MCF 10A (cell line): ENCODE measurements around the gene ZNF148. TPM values are rescaled to one million over a fixed set of nuclear protein-coding genes. Genes with fewer than 3 reads are reported as not detected.

Experiments used
- BruUV-seq: library from RNA; stranded (reverse); fragments of 400-500 nt; replicated peaks from 2 replicates; lab custom pipeline; 2021; lab: Mats Ljungman, UMichigan
- CTCF ChIA-PET: fragments of 300-600 bp; sonication (Branson Sonifier 250); formaldehyde crosslinking; extraction: SDS; loops from one replicate; lab custom pipeline; 2021; ENCODE audit warnings: antibody characterized with exemption, inconsistent platforms; lab: Yijun Ruan, JAX
- POLR2A ChIA-PET: fragments of 300-600, 350-650 bp; sonication (Branson Sonifier 250); formaldehyde crosslinking; extraction: SDS; loops from one replicate; lab custom pipeline; 2020; ENCODE audit warnings: antibody characterized with exemption, inconsistent platforms; lab: Yijun Ruan, JAX
- DNase-seq: peaks from one replicate; pipeline ENCODE4 v3.0.0-alpha.2; 2018; ENCODE audit not compliant: unreplicated experiment
- H3K27ac Mint-ChIP-seq: one replicate; pipeline ENCODE4 v1.8.0; 2022; ENCODE audit warnings: mild to moderate bottlenecking, low read depth, mixed read lengths; ENCODE audit not compliant: unreplicated experiment
- H3K27me3 Mint-ChIP-seq: one replicate; pipeline ENCODE4 v1.8.0; 2022; ENCODE audit warnings: mixed read lengths; ENCODE audit not compliant: insufficient read depth, unreplicated experiment
- H3K36me3 Mint-ChIP-seq: one replicate; pipeline ENCODE4 v1.8.0; 2022; ENCODE audit warnings: mild to moderate bottlenecking, moderate library complexity, mixed read lengths; ENCODE audit not compliant: insufficient read depth, unreplicated experiment
- H3K4me1 Mint-ChIP-seq: one replicate; pipeline ENCODE4 v1.8.0; 2022; ENCODE audit warnings: mixed read lengths; ENCODE audit not compliant: insufficient read depth, unreplicated experiment
- H3K4me3 Mint-ChIP-seq: one replicate; pipeline ENCODE4 v1.8.0; 2022; ENCODE audit warnings: mild to moderate bottlenecking, moderate library complexity, mixed read lengths; ENCODE audit not compliant: unreplicated experiment
- H3K9me3 Mint-ChIP-seq: one replicate; pipeline ENCODE4 v1.8.0; 2022; ENCODE audit warnings: mixed read lengths; ENCODE audit not compliant: unreplicated experiment
- CTCF ChIP-seq: fragments of 200-600 bp; IDR thresholded peaks from one replicate; pipeline ENCODE4 v1.8.0; 2022; ENCODE audit warnings: antibody characterized with exemption, mild to moderate bottlenecking; ENCODE audit not compliant: unreplicated experiment
- intact Hi-C: fragments of 100-400 bp; cut with micrococcal nuclease; formaldehyde crosslinking; loops from 2 replicates; pipeline ENCODE4 v1.14.1; 2022
- total RNA-seq: library from RNA; stranded (reverse); gene quantifications from 2 replicates; pipeline ENCODE4 v1.2.3, GENCODE V29; 2022

The ZNF148 gene
- total RNA-seq, 1 experiment from 2014 or later: 35.2 TPM

- BruUV-seq: no TSS peak
- Mint-ChIP-seq H3K27ac (no peak overlapping the region), H3K4me1 (no peaks in the 10 kb centered on the region), H3K27me3 (no peaks in the 10 kb centered on the region), H3K9me3 (peaks cover 7% of the 10 kb centered on the region), H3K36me3 (peaks cover 33% of the 10 kb centered on the region), H3K4me3 (no peak overlapping the region)
- DNase-seq: no peak
- intact Hi-C loops: no loop called here
- ChIA-PET CTCF (interaction anchor here (0.6 kb wide), 1 partner anchor 58 kb away, joined by 5 read pairs; no protein-coding TSS in a partner anchor), POLR2A (no interaction called here)
- no peak for TF ChIP-seq CTCF
Observed at GRCh38 chr3:125256675-125257074, 118.5 kb downstream of the ZNF148 start.

GRCh38 chr3:125250973-125251372, 124.2 kb downstream of the ZNF148 start:
- POLR2A ChIA-PET: interaction anchor here (0.6 to 1.6 kb wide), 4 partner anchors 8 to 122 kb away, joined by 3 to 4 read pairs (median 4); no protein-coding TSS in a partner anchor
- no peak for TF ChIP-seq CTCF
- CTCF ChIA-PET: no interaction called here
- Mint-ChIP-seq H3K27ac (no peak overlapping the region), H3K9me3 (no peaks in the 10 kb centered on the region), H3K4me1 (no peaks in the 10 kb centered on the region), H3K27me3 (no peaks in the 10 kb centered on the region), H3K36me3 (peaks cover 17% of the 10 kb centered on the region), H3K4me3 (no peak overlapping the region)
- no TSS peak for BruUV-seq
- no peak for DNase-seq
- intact Hi-C loops: no loop called here

- H3K4me1 Mint-ChIP-seq: no peaks in the 10 kb centered on the region
- H3K4me3 Mint-ChIP-seq: no peak overlapping the region
- intact Hi-C loops: no loop called here
- peaks cover 7% of the 10 kb centered on the region for H3K36me3 Mint-ChIP-seq
- ChIA-PET POLR2A (interaction anchor here (0.6 kb wide), 1 partner anchor 12 kb away, joined by 3 read pairs; no protein-coding TSS in a partner anchor), CTCF (no interaction called here)
- no peak for TF ChIP-seq CTCF
- no peak overlapping the region for H3K27ac Mint-ChIP-seq
- BruUV-seq: no TSS peak
- no peak for DNase-seq
- no peaks in the 10 kb centered on the region for H3K27me3 Mint-ChIP-seq
- no peaks in the 10 kb centered on the region for H3K9me3 Mint-ChIP-seq
Observed at GRCh38 chr3:125246237-125246636, 128.9 kb downstream of the ZNF148 start.

GRCh38 chr3:125245521-125245920, 129.6 kb downstream of the ZNF148 start:
- H3K36me3 Mint-ChIP-seq: peaks cover 7% of the 10 kb centered on the region
- BruUV-seq: no TSS peak
- ChIA-PET CTCF (interaction anchor here (0.9 kb wide), 1 partner anchor 13 kb away, joined by 3 read pairs; no protein-coding TSS in a partner anchor), POLR2A (no interaction called here)
- no peak overlapping the region for H3K4me3 Mint-ChIP-seq
- DNase-seq: no peak
- intact Hi-C loops: no loop called here
- peaks cover 6% of the 10 kb centered on the region for H3K4me1 Mint-ChIP-seq
- no peaks in the 10 kb centered on the region for H3K9me3 Mint-ChIP-seq
- no peak for TF ChIP-seq CTCF
- H3K27ac Mint-ChIP-seq: no peak overlapping the region
- no peaks in the 10 kb centered on the region for H3K27me3 Mint-ChIP-seq
